Adipocyte (in vitro differentiated cells): ENCODE results near the gene CLEC19A.
"Not testable (repeated sequence)": the region's sequence is repeated elsewhere in the genome, so short reads cannot be mapped to it uniquely, and the experiment has no call there.

Experiments
- DNase-seq: peaks from one replicate; pipeline ENCODE4 v3.0.0-alpha.2; 2015; ENCODE audit warnings: low read depth
- H3K27me3 ChIP-seq: replicated peaks from 2 replicates; pipeline ENCODE4 v1.7.0; 2013; ENCODE audit warnings: mild to moderate bottlenecking, low read length, moderate library complexity; ENCODE audit not compliant: control insufficient read depth, insufficient read depth
- H3K36me3 ChIP-seq: 2 replicates; pipeline ENCODE4 v1.7.0; 2013; ENCODE audit warnings: low read length, mild to moderate bottlenecking, moderate library complexity; ENCODE audit not compliant: control insufficient read depth, insufficient read depth, severe bottlenecking
- H3K4me1 ChIP-seq: 2 replicates; pipeline ENCODE4 v1.7.0; 2013; ENCODE audit warnings: mild to moderate bottlenecking, low read length, moderate library complexity; ENCODE audit not compliant: control insufficient read depth, insufficient read depth
- H3K4me3 ChIP-seq: 2 replicates; pipeline ENCODE4 v1.7.0; 2013; ENCODE audit warnings: mild to moderate bottlenecking, low read length, moderate library complexity
- H3K9ac ChIP-seq: 2 replicates; pipeline ENCODE4 v1.7.0; 2013; ENCODE audit warnings: mild to moderate bottlenecking, low read length, moderate library complexity
- H3K9me3 ChIP-seq: 2 replicates; pipeline ENCODE4 v1.7.0; 2013; ENCODE audit warnings: mild to moderate bottlenecking, low read length, moderate library complexity; ENCODE audit not compliant: control insufficient read depth

CLEC19A gene

DNA sequence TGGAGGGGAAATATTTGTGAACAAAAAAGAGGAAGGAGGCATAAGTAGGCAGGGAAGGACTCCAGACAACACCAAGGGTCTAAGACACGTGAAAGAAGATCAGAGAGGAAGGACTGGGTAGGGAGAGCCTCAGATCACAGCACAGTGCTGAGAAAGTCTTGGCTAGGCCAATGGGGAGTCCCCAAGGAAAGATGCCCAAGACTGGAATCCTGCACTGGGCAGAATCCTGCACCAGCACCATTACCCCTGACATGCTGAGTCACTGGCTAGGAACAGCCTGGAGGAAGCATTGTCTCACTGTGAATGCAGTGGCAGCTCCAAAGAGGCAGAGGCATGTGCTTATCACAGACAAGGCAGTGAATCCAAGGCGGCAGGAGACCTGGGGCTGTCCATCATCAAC is 19.2 kb downstream of the CLEC19A start:
- Histone ChIP-seq H3K9ac (no peak overlapping the region), H3K36me3 (no peaks in the 10 kb centered on the region), H3K9me3 (no peaks in the 10 kb centered on the region), H3K4me1 (no peaks in the 10 kb centered on the region), H3K4me3 (no peak overlapping the region), H3K27me3 (peaks cover 11% of the 10 kb centered on the region)
- no peak for DNase-seq

- H3K36me3 ChIP-seq, result no peaks in the 10 kb centered on the region
- no peaks in the 10 kb centered on the region for H3K9me3 ChIP-seq
- no peak overlapping the region for H3K9ac ChIP-seq
- no peaks in the 10 kb centered on the region for H3K4me1 ChIP-seq
- H3K27me3 ChIP-seq, result peaks cover 11% of the 10 kb centered on the region
- no peak overlapping the region for H3K4me3 ChIP-seq
- no peak for DNase-seq
Measured at GRCh38 chr16:19305443-19305842, 19.9 kb downstream of the CLEC19A start.

DNA sequence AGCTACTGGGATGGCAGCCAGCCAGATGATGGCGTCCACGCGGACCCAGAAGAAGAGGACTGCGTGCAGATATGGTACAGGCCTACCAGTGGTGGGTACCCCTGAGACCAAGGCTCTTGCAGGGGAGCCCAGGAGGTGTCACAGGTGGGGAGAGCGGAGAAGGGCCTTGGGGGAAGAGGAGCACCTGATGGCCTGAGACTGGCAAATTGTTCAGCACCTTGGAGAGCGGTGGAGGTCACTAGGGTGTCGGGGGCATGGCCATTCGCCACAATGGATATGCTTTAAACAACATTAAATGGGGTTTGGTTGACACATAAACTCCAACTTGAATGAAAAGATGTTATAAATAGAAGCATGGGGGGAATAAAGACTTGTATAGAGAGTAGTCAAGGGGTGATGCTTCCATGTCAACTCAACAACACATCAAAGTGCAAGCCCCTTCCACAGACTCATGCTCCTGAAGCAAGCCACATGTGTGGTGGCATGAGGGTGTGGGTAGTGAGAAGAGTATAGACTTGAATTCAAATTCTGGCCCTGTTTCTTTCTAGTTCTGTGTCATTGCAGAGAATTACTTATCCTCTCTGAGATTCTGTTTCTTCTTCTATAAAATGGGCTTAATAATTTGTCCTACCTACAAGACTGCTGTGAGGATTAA is 22.2 kb downstream of the CLEC19A start:
- H3K36me3 ChIP-seq, result no peaks in the 10 kb centered on the region
- peaks cover 5% of the 10 kb centered on the region for H3K27me3 ChIP-seq
- no peak overlapping the region for H3K4me3 ChIP-seq
- H3K9ac ChIP-seq, result no peak overlapping the region
- DNase-seq, result no peak
- H3K4me1 ChIP-seq, result no peaks in the 10 kb centered on the region
- H3K9me3 ChIP-seq, result no peaks in the 10 kb centered on the region

DNA sequence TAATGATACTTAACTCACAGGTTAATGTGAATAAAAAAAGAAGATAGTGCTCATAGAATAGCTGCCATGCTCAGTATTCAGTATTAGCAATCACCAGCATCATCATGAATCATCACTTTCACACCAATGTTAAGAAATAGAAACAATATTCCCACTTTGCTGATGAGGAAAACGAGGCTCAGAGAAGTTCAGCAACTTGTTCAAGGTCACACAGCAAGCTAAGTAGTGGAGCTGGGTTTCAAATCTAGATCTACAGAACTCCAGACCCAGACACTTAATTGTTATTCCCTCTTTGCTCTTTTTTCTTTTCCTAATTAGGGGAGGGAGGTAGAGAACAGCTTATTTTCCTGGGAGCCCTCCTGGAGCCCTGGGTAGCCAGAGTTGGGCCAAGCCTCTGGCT is 22.9 kb downstream of the CLEC19A start:
- Histone ChIP-seq H3K4me1 (no peaks in the 10 kb centered on the region), H3K27me3 (peaks cover 5% of the 10 kb centered on the region), H3K4me3 (no peak overlapping the region), H3K36me3 (no peaks in the 10 kb centered on the region), H3K9me3 (no peaks in the 10 kb centered on the region), H3K9ac (no peak overlapping the region)
- DNase-seq, result no peak

GRCh38 chr16:19309178-19309577 is 23.6 kb downstream of the CLEC19A start:
- Histone ChIP-seq H3K27me3 (peaks cover 5% of the 10 kb centered on the region), H3K9ac (no peak overlapping the region), H3K4me1 (no peaks in the 10 kb centered on the region), H3K36me3 (no peaks in the 10 kb centered on the region), H3K4me3 (no peak overlapping the region), H3K9me3 (no peaks in the 10 kb centered on the region)
- DNase-seq, result no peak

GRCh38 chr16:19314718-19315425 is 29.3 kb downstream of the CLEC19A start:
- H3K27me3 ChIP-seq, result no peaks in the 10 kb centered on the region
- no peaks in the 10 kb centered on the region for H3K36me3 ChIP-seq
- no peak for DNase-seq
- H3K4me3 ChIP-seq, result no peak overlapping the region
- no peaks in the 10 kb centered on the region for H3K9me3 ChIP-seq
- H3K9ac ChIP-seq, result no peak overlapping the region
- no peaks in the 10 kb centered on the region for H3K4me1 ChIP-seq

DNA sequence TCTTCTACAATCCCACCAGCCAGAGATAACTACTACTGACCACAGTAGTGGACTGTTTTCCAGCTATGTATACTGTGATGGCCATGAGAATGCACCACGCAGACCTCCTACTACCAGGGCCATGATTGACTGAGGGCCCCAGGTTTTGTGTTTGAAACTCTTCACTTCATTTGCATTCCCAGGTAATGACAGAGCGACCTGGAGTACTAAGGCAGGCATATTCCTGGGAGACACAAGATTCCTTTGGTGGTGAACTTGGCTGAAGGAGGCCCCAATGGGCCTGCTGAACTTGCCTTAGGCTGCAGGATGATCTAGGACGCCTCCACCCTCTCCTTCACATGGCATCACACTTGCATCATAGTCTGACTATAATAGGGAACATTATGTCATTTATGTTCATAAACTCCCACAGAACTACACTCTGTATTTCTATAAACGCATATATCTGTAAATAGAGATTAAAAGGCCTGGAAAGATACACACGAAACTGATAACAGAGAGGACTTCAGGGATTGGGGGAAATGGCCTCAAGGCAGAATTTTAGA is 30.4 kb downstream of the CLEC19A start:
- DNase-seq, result no peak
- Histone ChIP-seq H3K9me3 (no peaks in the 10 kb centered on the region), H3K9ac (no peak overlapping the region), H3K4me1 (no peaks in the 10 kb centered on the region), H3K36me3 (no peaks in the 10 kb centered on the region), H3K4me3 (no peak overlapping the region), H3K27me3 (no peaks in the 10 kb centered on the region)

GRCh38 chr16:19316846-19317245 is 31.3 kb downstream of the CLEC19A start:
- H3K36me3 ChIP-seq, result no peaks in the 10 kb centered on the region
- H3K9me3 ChIP-seq, result no peaks in the 10 kb centered on the region
- H3K27me3 ChIP-seq, result no peaks in the 10 kb centered on the region
- H3K9ac ChIP-seq, result no peak overlapping the region
- H3K4me1 ChIP-seq, result no peaks in the 10 kb centered on the region
- no peak for DNase-seq
- H3K4me3 ChIP-seq, result no peak overlapping the region

- not testable (repeated sequence) for H3K4me1 ChIP-seq, H3K27me3 ChIP-seq, H3K36me3 ChIP-seq, H3K9ac ChIP-seq, H3K4me3 ChIP-seq, DNase-seq, H3K9me3 ChIP-seq
Measured at GRCh38 chr16:19321186-19321585, 35.7 kb downstream of the CLEC19A start.

DNA sequence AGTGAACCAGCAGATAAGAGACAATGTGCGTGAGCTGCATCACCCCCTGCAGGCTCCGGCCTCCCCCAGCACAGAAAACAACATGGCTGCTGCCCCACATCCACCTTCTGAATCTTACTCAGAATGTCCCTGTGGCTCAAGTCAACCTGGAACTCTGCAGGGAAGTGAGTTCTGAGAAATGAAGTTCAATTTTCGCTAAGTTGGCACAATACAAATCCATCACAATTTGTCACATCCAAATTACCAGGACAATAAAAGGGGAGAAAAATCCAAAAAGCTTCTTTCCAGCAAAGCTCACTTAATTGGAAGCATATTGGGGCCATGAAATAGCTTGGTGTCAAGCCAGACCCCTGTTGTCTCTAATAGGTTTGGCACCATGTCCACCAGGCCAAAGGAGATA is 38.1 kb downstream of the CLEC19A start:
- Histone ChIP-seq H3K4me3 (no peak overlapping the region), H3K4me1 (no peaks in the 10 kb centered on the region), H3K9ac (no peak overlapping the region), H3K27me3 (no peaks in the 10 kb centered on the region), H3K9me3 (peaks cover 10% of the 10 kb centered on the region), H3K36me3 (no peaks in the 10 kb centered on the region)
- no peak for DNase-seq

GRCh38 chr16:19328364-19328763 is 42.8 kb downstream of the CLEC19A start:
- no peaks in the 10 kb centered on the region for H3K36me3 ChIP-seq
- H3K9ac ChIP-seq, result no peak overlapping the region
- H3K4me3 ChIP-seq, result no peak overlapping the region
- H3K27me3 ChIP-seq, result no peaks in the 10 kb centered on the region
- H3K4me1 ChIP-seq, result peaks cover 10% of the 10 kb centered on the region
- peaks cover 10% of the 10 kb centered on the region for H3K9me3 ChIP-seq
- DNase-seq, result no peak
